ENCODE results near the gene ZBTB38. TPM values are rescaled to one million over a fixed set of nuclear protein-coding genes. Genes with fewer than 3 reads are reported as not detected.

The ZBTB38 gene
- polyA plus RNA-seq, 1 donor from 2014 or later = 18.7 TPM

DNA sequence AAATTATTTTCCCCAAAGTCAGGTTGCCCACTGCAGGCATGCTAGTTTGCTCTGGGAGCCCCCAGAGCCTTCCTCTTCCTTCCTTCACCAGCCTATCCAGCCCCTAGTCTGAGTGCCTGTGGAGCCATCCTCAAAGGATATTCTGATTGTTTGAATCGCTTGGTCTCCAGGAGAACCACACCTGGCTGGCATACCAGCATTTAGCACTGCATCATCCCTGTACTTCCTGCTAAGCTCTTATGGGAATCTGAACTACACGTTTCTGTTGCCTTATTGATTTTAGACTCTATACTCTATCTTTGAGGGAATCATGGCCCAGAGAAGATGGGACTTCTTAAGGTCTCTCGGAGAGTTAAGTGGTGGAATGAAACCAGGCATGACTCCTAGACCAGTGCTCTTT lies 26.3 kb downstream of the ZBTB38 start:
- Histone ChIP-seq H3K4me2 (ENCODE audit: low read length) (no peak overlapping the region), H3K4me3 (ENCODE audit: low read length) (no peak overlapping the region), H3K27ac (ENCODE audit: low read length) (no peak overlapping the region), H3K9me3 (ENCODE audit: low read length) (peaks cover 21% of the 10 kb centered on the region), H3K79me2 (replicated peaks; ENCODE audit: insufficient read depth, low read length) (peaks cover 2% of the 10 kb centered on the region), H3K9me2 (ENCODE audit: insufficient read depth, low read length) (no peaks in the 10 kb centered on the region), H3F3A (ENCODE audit: insufficient read depth, low read length, poor library complexity, severe bottlenecking) (no peaks in the 10 kb centered on the region), H2AFZ (ENCODE audit: low read depth, low read length) (no peak overlapping the region), H3K9ac (ENCODE audit: low read length) (no peak overlapping the region), H3K36me3 (ENCODE audit: insufficient read depth, low read length) (peaks cover 8% of the 10 kb centered on the region), H4K20me1 (ENCODE audit: insufficient read depth) (no peaks in the 10 kb centered on the region), H3K27me3 (ENCODE audit: insufficient read depth, low read depth, low read length) (no peaks in the 10 kb centered on the region)
- TF ChIP-seq, protein P1, sequence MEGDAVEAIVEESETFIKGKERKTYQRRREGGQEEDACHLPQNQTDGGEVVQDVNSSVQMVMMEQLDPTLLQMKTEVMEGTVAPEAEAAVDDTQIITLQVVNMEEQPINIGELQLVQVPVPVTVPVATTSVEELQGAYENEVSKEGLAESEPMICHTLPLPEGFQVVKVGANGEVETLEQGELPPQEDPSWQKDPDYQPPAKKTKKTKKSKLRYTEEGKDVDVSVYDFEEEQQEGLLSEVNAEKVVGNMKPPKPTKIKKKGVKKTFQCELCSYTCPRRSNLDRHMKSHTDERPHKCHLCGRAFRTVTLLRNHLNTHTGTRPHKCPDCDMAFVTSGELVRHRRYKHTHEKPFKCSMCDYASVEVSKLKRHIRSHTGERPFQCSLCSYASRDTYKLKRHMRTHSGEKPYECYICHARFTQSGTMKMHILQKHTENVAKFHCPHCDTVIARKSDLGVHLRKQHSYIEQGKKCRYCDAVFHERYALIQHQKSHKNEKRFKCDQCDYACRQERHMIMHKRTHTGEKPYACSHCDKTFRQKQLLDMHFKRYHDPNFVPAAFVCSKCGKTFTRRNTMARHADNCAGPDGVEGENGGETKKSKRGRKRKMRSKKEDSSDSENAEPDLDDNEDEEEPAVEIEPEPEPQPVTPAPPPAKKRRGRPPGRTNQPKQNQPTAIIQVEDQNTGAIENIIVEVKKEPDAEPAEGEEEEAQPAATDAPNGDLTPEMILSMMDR (IDR thresholded peaks at IDR 0.05; ENCODE audit: poor library complexity, severe bottlenecking) = no peak
- TF ChIP-seq SMC3 (conservative IDR thresholded peaks at IDR 0.05; ENCODE audit: poor library complexity) (no peak), POLR2AphosphoS5 (IDR thresholded peaks at IDR 0.05) (no peak), MXI1 (conservative IDR thresholded peaks at IDR 0.05; ENCODE audit: poor library complexity, severe bottlenecking) (no peak), REST (IDR thresholded peaks at IDR 0.05; ENCODE audit: borderline replicate concordance) (no peak), EP300 (conservative IDR thresholded peaks at IDR 0.05; ENCODE audit: poor library complexity, severe bottlenecking) (no peak), EZH2 (IDR thresholded peaks at IDR 0.05; ENCODE audit: borderline replicate concordance, insufficient read depth, low read length, poor library complexity, severe bottlenecking) (no peak), RAD21 (conservative IDR thresholded peaks at IDR 0.05) (no peak), TAF1 (IDR thresholded peaks at IDR 0.05; ENCODE audit: low read depth) (no peak)

DNA sequence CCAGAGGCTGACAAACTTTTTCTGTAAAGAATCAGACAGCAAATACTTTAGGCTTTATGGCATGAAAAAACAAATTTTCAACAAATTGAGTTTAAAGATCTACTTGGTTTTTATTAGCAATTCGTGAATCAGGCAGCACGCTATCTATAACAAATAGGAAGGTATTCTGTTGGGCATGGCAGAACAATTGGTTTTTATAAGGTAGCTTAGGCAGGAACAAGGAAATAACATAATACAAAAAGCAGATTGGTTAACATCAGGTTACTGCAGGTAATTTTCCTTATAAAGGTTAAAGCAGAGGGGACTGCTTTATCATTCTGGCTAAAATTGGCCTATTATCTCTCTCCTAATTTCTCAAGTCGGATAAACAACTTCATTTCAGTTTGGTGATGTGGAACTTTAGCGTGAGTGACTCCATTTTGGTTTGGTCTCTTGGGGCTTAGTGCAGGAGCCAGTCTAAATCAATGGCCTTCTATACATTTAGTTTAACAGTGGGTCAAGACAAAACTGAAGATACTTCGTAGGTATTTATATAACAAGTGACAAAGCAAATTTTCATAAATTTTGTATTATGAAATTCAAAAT lies 26.8 kb downstream of the ZBTB38 start:
- H3K9ac ChIP-seq (ENCODE audit: low read length) = no peak overlapping the region
- H2AFZ ChIP-seq (ENCODE audit: low read depth, low read length) = no peak overlapping the region

More for the DNA sequence above, 26.8 kb downstream of the ZBTB38 start:
- no peak overlapping the region for H3K4me2 ChIP-seq (ENCODE audit: low read length)
- H3K9me2 ChIP-seq (ENCODE audit: insufficient read depth, low read length) = no peaks in the 10 kb centered on the region
- TF ChIP-seq RAD21 (conservative IDR thresholded peaks at IDR 0.05) (no peak), SMC3 (conservative IDR thresholded peaks at IDR 0.05; ENCODE audit: poor library complexity) (no peak), REST (IDR thresholded peaks at IDR 0.05; ENCODE audit: borderline replicate concordance) (no peak), EP300 (conservative IDR thresholded peaks at IDR 0.05; ENCODE audit: poor library complexity, severe bottlenecking) (no peak), EZH2 (IDR thresholded peaks at IDR 0.05; ENCODE audit: borderline replicate concordance, insufficient read depth, low read length, poor library complexity, severe bottlenecking) (no peak), TAF1 (IDR thresholded peaks at IDR 0.05; ENCODE audit: low read depth) (no peak), MXI1 (conservative IDR thresholded peaks at IDR 0.05; ENCODE audit: poor library complexity, severe bottlenecking) (no peak), POLR2AphosphoS5 (IDR thresholded peaks at IDR 0.05) (no peak)
- TF ChIP-seq, protein P1 (IDR thresholded peaks at IDR 0.05; ENCODE audit: poor library complexity, severe bottlenecking) = no peak
- peaks cover 8% of the 10 kb centered on the region for H3K36me3 ChIP-seq (ENCODE audit: insufficient read depth, low read length)
- H3K9me3 ChIP-seq (ENCODE audit: low read length) = peaks cover 21% of the 10 kb centered on the region
- H3K27ac ChIP-seq (ENCODE audit: low read length) = no peak overlapping the region
- H3K4me3 ChIP-seq (ENCODE audit: low read length) = no peak overlapping the region
- no peaks in the 10 kb centered on the region for H3F3A ChIP-seq (ENCODE audit: insufficient read depth, low read length, poor library complexity, severe bottlenecking)
- no peaks in the 10 kb centered on the region for H3K27me3 ChIP-seq (ENCODE audit: insufficient read depth, low read depth, low read length)
- H3K79me2 ChIP-seq (replicated peaks; ENCODE audit: insufficient read depth, low read length) = no peaks in the 10 kb centered on the region
- H4K20me1 ChIP-seq (ENCODE audit: insufficient read depth) = no peaks in the 10 kb centered on the region

Data from neural cell (in vitro differentiated cells).